Stimulated activated CD4-positive, alpha-beta T cell treated with anti-CD3 and anti-CD28 coated beads, Interleukin-15, amount 100 ng/mL, for 24 hours (primary cell): ENCODE results near the gene MAPK7.

Experiments
- DNase-seq: peaks from one replicate; pipeline ENCODE4 v3.0.0-alpha.2; 2020

Gene MAPK7

GRCh38 chr17:19364699-19365498, 13.4 kb upstream of the MAPK7 start:
- no peak for DNase-seq

- DNase-seq = no peak
Observed at GRCh38 chr17:19365499-19365817, 12.8 kb upstream of the MAPK7 start.

GRCh38 chr17:19365833-19366636, 12.3 kb upstream of the MAPK7 start:
- no peak for DNase-seq

GRCh38 chr17:19366637-19366972, 11.7 kb upstream of the MAPK7 start:
- no peak for DNase-seq

- no peak for DNase-seq
Observed at GRCh38 chr17:19368229-19368628, 10.1 kb upstream of the MAPK7 start.

- no peak for DNase-seq
Observed at GRCh38 chr17:19369107-19369778, 9.1 kb upstream of the MAPK7 start.

- DNase-seq = no peak
Observed at GRCh38 chr17:19369846-19370492, 8.3 kb upstream of the MAPK7 start.

- no peak for DNase-seq
Observed at GRCh38 chr17:19370493-19370960, 7.8 kb upstream of the MAPK7 start.

GRCh38 chr17:19371259-19372010, 6.9 kb upstream of the MAPK7 start:
- no peak for DNase-seq

GRCh38 chr17:19372011-19372370, 6.3 kb upstream of the MAPK7 start:
- no peak for DNase-seq

- DNase-seq = no peak
Observed at GRCh38 chr17:19372439-19372838, 5.9 kb upstream of the MAPK7 start.

- no peak for DNase-seq
Observed at GRCh38 chr17:19372866-19373504, 5.3 kb upstream of the MAPK7 start.

GRCh38 chr17:19374136-19374535, 4.2 kb upstream of the MAPK7 start:
- no peak for DNase-seq

- no peak for DNase-seq
Observed at GRCh38 chr17:19375732-19376131, 2.6 kb upstream of the MAPK7 start.

GRCh38 chr17:19376811-19377210, 1.5 kb upstream of the MAPK7 start:
- DNase-seq = no peak

GRCh38 chr17:19377602-19378415, 489 bp upstream of the MAPK7 start:
- DNase-seq = peak; percentile 97

GRCh38 chr17:19379361-19380065, 1.2 kb downstream of the MAPK7 start:
- no peak for DNase-seq

- no peak for DNase-seq
Observed at GRCh38 chr17:19380481-19381301, 2.4 kb downstream of the MAPK7 start.

- DNase-seq = no peak
Observed at GRCh38 chr17:19381361-19381740, 3.1 kb downstream of the MAPK7 start.
